22Rv1 (cell line): ENCODE measurements around the gene KCND2.

Experiments used
- H3K27ac ChIP-seq: fragments of 450-650 bp; 2 replicates; pipeline ENCODE4 v1.5.1; 2017
- ZFX ChIP-seq: fragments of 450-650 bp; IDR thresholded peaks from 2 replicates; pipeline ENCODE4 v1.6.1; 2017; ENCODE audit warnings: antibody characterized with exemption, borderline replicate concordance
- TF ChIP-seq, protein P1 (sequence below): fragments of 450-650 bp; IDR thresholded peaks from 2 replicates; pipeline ENCODE4 v1.5.1; 2017; ENCODE audit warnings: mild to moderate bottlenecking

Gene KCND2

DNA sequence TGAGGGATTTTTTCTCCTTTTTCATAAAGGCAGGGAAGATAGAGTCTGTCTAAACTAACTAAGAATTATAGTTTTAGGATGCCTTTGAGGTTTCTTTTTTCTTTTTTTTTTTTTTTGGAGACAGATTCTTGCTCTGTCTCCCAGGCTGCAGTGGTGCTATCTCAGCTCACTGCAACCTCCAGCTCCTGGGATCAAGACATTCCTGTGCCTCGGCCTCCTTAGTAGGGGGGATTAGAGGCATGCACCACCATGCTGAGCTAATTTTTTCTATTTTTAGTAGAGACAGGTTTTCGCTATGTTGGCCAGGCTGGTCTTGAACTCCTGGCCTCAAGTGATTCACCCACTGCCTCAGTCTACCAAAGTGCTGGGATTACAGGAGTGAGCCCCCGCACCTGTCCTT lies 239.7 kb downstream of the KCND2 start:
- no peak overlapping the region for H3K27ac ChIP-seq
- TF ChIP-seq, protein P1, sequence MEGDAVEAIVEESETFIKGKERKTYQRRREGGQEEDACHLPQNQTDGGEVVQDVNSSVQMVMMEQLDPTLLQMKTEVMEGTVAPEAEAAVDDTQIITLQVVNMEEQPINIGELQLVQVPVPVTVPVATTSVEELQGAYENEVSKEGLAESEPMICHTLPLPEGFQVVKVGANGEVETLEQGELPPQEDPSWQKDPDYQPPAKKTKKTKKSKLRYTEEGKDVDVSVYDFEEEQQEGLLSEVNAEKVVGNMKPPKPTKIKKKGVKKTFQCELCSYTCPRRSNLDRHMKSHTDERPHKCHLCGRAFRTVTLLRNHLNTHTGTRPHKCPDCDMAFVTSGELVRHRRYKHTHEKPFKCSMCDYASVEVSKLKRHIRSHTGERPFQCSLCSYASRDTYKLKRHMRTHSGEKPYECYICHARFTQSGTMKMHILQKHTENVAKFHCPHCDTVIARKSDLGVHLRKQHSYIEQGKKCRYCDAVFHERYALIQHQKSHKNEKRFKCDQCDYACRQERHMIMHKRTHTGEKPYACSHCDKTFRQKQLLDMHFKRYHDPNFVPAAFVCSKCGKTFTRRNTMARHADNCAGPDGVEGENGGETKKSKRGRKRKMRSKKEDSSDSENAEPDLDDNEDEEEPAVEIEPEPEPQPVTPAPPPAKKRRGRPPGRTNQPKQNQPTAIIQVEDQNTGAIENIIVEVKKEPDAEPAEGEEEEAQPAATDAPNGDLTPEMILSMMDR = no peak
- no peak for TF ChIP-seq ZFX

DNA sequence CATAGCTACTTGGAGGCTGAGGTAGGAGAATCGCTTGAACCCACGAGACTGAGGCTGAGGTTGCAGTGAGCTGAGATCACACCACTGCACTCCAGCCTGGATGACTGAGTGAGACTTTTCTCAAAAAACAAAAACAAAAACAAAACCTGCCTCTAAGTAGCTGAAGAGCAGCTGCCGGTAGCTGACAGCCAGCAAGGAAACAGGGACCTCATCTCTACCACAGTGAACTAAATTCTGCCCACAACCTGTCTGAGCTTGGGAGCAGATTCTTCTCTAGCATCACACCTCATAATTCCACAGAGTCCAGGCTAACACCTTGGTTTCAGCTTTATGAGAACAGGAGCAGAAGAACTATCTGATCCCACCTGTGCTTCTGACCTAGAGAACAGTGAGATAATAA lies 246.2 kb downstream of the KCND2 start:
- TF ChIP-seq ZFX = no peak
- TF ChIP-seq, protein P1 = no peak
- no peak overlapping the region for H3K27ac ChIP-seq

DNA sequence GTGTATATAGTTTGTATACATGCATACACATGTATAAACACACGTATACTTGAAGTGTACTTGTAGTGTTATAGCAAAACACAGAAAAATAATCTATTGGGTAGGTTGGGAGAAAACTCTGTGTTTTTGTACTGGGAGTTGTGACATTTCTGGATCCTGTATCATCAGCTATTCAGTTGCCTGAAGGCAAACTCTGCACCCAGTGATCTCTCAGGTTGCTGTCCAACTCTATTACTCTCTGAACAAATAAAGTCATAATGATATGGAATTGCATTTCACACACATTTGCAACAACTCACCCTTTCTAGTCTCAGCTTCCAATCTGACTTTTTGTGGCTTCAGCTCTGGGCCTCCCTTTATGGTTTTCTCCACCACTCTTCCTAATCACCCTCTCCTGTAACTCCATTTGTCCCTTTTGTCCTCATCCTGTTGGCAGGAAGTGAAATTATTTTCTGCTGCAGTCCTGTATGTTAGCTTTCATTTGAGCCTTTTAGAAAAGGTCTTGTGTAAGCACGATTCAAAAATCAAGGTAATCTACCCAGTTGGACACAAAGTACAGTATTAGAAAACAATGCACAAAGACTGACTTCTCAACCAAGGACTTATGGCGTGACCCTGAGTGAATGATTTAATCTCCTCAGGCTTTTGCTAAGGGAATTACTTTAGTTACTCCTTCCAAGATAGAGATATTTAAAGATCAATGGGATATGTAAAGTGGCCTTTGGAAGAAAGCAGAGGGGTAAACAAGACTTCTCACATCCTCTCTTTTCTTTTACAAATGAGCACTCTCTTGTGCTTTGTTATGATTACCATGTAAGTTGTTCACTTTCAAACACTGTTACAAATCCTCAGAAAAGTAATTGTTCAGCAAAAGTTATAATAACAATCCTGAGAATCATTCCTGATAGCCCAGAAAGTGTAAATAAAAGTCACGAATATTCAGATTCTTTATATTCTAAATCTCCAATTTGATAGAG lies 249.1 kb downstream of the KCND2 start:
- H3K27ac ChIP-seq = no peak overlapping the region
- TF ChIP-seq, protein P1 = no peak
- TF ChIP-seq ZFX = no peak

GRCh38 chr7:120523985-120524384 lies 251.0 kb downstream of the KCND2 start:
- H3K27ac ChIP-seq = no peak overlapping the region
- TF ChIP-seq, protein P1 = no peak
- TF ChIP-seq ZFX = no peak

DNA sequence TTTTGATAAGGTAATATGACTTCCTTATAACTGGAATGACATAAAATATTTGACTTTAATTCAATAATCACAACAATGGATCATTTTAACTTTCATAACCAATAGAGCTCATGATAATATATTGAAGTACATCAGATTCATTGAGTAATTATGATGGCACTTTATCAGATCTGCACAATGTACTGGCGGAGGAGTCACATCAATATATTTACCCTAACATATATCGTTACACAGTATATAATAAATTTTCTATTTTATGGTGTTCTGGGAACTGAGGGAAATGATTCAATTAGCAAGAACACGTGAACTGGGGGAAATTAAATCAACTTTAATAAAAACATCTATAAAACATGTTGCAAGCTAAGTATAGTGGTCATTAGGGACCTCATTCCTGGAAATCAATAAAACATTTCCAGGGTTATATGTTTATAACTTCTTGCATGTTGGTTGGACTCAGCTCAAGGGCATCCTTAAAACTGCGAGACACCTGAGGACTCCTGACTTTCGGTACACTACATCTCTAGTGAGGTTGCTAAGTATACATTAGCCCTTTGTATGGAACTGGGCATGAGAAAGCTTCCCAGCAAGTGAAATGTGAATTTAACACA lies 254.0 kb downstream of the KCND2 start:
- H3K27ac ChIP-seq = no peak overlapping the region
- no peak for TF ChIP-seq ZFX
- TF ChIP-seq, protein P1 = no peak

GRCh38 chr7:120529736-120530135 lies 256.8 kb downstream of the KCND2 start:
- TF ChIP-seq, protein P1 = no peak
- no peak for TF ChIP-seq ZFX
- no peak overlapping the region for H3K27ac ChIP-seq

DNA sequence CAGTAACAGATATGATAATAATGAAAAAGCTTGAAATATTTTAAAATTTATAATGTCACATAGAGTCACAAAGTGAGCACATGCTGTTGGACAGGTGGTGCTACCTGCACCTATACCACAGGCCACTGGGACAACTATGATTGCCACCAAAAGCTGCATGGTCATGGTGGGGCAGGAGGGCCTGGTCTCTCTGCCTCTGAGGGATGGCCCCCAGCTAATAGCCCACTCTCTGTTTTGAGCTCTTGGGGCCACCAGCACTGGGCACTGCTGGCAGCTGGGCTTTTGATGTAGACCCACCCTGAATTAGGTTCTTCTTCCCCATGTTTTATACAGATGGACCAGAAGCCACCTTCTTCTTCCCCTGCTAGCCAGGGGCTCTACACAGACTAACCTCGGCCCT lies 265.4 kb downstream of the KCND2 start:
- TF ChIP-seq ZFX = no peak
- TF ChIP-seq, protein P1 = no peak

More for the DNA sequence above, 265.4 kb downstream of the KCND2 start:
- H3K27ac ChIP-seq = no peak overlapping the region
